ENCODE data around the gene GSK3B. TPM values are rescaled to one million over a fixed set of nuclear protein-coding genes. Genes with fewer than 3 reads are reported as not detected.

The GSK3B gene
- total RNA-seq, 1 experiment from 2014 or later, result 56.5 TPM

DNA sequence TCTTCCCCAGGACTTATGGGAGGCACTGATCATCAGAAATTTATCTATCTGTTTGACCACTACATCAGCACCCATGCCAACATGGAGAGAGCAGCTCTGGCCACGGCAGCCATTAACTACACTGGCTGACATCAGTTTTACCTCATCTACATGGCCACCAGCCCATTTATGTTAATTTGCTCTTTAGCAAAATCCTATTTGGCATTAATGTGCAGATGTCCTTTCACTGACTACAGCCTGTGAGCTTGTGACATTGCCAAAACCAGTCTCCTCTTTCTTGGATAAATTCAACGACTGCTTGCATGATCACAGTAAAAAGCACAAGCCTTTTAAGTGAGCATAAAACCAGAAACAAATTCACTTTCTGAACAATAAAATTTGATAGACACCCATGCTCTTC is 264.8 kb downstream of the GSK3B start:
- Histone ChIP-seq H3K4me2 (ENCODE audit: insufficient read depth, insufficient read length, low read length) (no peak overlapping the region), H3K18ac (ENCODE audit: insufficient read length, low read depth, low read length) (no peak overlapping the region), H3T11ph (ENCODE audit: low read length) (no peak overlapping the region), H3K4ac (ENCODE audit: low read depth, low read length) (no peak overlapping the region), H2BK20ac (ENCODE audit: low read depth, low read length, poor library complexity, severe bottlenecking) (no peak overlapping the region), H3K23me2 (ENCODE audit: insufficient read length, low read depth, low read length, poor library complexity, severe bottlenecking) (no peaks in the 10 kb centered on the region), H3K9me3 (ENCODE audit: control insufficient read depth, low read depth, low read length) (no peaks in the 10 kb centered on the region), H2BK5ac (ENCODE audit: insufficient read length, low read length) (no peak overlapping the region), H3K56ac (ENCODE audit: insufficient read length, low read depth, low read length) (no peak overlapping the region), H3K4me1 (ENCODE audit: insufficient read depth, low read length) (peaks cover 9% of the 10 kb centered on the region), H3K27ac (ENCODE audit: insufficient read length, low read depth, low read length) (no peak overlapping the region), H2BK12ac (ENCODE audit: insufficient read length, low read depth, low read length) (no peak overlapping the region), H4K91ac (ENCODE audit: insufficient read length, low read depth, low read length) (no peak overlapping the region), H2AK5ac (ENCODE audit: insufficient read length, low read length) (no peak overlapping the region), H3K14ac (ENCODE audit: insufficient read depth, low read length) (no peak overlapping the region), H3K9ac (ENCODE audit: extremely low read depth, insufficient read length, low read length) (no peak overlapping the region), H4K8ac (replicated peaks; ENCODE audit: insufficient read length, low read depth, low read length) (no peak overlapping the region), H2AFZ (ENCODE audit: low read length) (no peak overlapping the region), H3K79me2 (ENCODE audit: insufficient read depth, low read length) (0 out of 2 replicates have a peak, but pooled peaks cover 2% of the 10 kb centered on the region), H3K27me3 (ENCODE audit: insufficient read depth, low read length) (no peaks in the 10 kb centered on the region), H2BK120ac (ENCODE audit: low read depth, low read length, poor library complexity, severe bottlenecking) (no peak overlapping the region), H3K23ac (ENCODE audit: insufficient read length, low read depth, low read length) (no peak overlapping the region), H2BK15ac (ENCODE audit: low read depth, low read length) (no peak overlapping the region), H3K79me1 (ENCODE audit: insufficient read depth, low read depth, low read length, poor library complexity, severe bottlenecking) (no peaks in the 10 kb centered on the region), H4K20me1 (ENCODE audit: control insufficient read depth, insufficient read depth, insufficient read length) (no peaks in the 10 kb centered on the region), H4K5ac (ENCODE audit: insufficient read length, low read depth, low read length) (no peak overlapping the region)
- TF ChIP-seq, protein P1, sequence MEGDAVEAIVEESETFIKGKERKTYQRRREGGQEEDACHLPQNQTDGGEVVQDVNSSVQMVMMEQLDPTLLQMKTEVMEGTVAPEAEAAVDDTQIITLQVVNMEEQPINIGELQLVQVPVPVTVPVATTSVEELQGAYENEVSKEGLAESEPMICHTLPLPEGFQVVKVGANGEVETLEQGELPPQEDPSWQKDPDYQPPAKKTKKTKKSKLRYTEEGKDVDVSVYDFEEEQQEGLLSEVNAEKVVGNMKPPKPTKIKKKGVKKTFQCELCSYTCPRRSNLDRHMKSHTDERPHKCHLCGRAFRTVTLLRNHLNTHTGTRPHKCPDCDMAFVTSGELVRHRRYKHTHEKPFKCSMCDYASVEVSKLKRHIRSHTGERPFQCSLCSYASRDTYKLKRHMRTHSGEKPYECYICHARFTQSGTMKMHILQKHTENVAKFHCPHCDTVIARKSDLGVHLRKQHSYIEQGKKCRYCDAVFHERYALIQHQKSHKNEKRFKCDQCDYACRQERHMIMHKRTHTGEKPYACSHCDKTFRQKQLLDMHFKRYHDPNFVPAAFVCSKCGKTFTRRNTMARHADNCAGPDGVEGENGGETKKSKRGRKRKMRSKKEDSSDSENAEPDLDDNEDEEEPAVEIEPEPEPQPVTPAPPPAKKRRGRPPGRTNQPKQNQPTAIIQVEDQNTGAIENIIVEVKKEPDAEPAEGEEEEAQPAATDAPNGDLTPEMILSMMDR (conservative IDR thresholded peaks at IDR 0.05), result no peak
- Mint-ChIP-seq H3K4me3 (no peak overlapping the region), H3K27ac (no peak overlapping the region), H3K36me3 (ENCODE audit: insufficient read depth in 1 of 3, low read depth in 3 of 3) (peaks cover 3 to 5% (median 4%) of the 10 kb centered on the region in 3 experiments; a peak in 3 of 7 replicates), H3K4me1 (peaks cover 42 to 48% of the 10 kb centered on the region in 2 experiments), H3K27me3 (ENCODE audit: low read depth) (no peaks in the 10 kb centered on the region), H3K9me3 (no peaks in the 10 kb centered on the region)
- DNase-seq, result no peak
- WGBS (ENCODE audit: extremely low coverage, insufficient read length, low lambda C conversion rate), result no CpG with 5 or more reads among the region's 2 CpGs
